Stimulated activated naive CD4-positive, alpha-beta T cell (primary cell): ENCODE measurements around the gene TIMM44.

Experiments used
- DNase-seq, 6 experiments: peaks; one replicate each; lab custom pipeline; 2025; lab: John Stamatoyannopoulos, UW

TIMM44 gene

DNA sequence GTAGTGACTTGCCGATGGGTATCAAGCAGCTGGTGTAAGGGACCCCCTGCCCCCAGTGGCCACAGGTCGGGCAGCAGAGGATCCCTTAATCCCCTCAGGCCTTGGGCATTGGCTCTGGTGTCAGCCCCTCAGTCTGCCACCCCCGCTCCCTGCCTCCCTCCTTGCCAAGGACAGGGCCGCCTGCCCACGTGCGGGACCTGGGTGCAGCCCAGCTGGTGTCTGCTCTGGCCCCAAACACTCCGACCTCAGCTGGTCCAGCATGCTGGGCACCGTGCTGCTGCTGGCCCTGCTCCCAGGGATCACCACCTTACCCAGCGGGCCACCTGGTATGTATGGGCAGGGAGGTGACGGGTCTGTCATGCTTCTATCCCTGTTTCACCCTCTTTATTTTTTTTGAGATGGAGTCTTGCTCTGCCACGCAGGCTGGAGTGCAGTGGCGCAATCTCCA, 28.8 kb downstream of the TIMM44 start, which contains the start of gene TGFBR3L:
Gene TGFBR3L, plus strand, starts transcription at position 233 of the 448 bp plus-strand sequence.
- DNase-seq, result no peak

GRCh38 chr19:7914099-7914498, 29.4 kb downstream of the TIMM44 start:
- DNase-seq, result no peak

- DNase-seq, result no peak
Measured at GRCh38 chr19:7913652-7914051, 29.8 kb downstream of the TIMM44 start.

GRCh38 chr19:7912697-7913564, 30.5 kb downstream of the TIMM44 start:
- DNase-seq, result no peak

DNA sequence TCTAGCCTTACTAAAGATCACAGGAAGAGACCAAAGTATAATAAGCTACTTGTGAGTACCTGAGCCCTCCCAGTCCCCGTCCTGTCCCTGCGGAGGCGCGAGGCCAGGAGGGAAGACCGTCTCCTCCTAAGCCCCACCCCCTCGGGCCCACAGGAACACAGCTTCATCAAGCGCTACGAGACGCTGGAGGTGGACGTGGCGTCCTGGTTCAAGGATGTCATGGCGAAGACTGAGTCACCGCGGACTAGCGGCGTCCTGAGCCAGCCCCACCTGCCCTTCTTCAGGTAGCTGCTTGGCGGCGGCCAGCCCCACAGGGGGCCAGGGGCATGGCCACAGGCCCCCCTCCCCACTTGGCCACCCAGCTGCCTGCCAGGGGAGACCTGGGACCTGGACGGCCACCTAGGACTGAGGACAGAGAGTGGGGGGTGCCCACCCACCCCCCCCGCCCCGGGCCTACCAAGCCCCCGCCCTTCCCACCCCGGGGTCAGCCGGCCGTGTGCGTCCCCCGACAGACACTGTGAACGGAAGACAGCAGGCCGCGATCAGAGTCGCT, 31.2 kb downstream of the TIMM44 start:
- DNase-seq, result no peak

GRCh38 chr19:7911508-7912143, 31.8 kb downstream of the TIMM44 start:
- DNase-seq, result no peak

DNA sequence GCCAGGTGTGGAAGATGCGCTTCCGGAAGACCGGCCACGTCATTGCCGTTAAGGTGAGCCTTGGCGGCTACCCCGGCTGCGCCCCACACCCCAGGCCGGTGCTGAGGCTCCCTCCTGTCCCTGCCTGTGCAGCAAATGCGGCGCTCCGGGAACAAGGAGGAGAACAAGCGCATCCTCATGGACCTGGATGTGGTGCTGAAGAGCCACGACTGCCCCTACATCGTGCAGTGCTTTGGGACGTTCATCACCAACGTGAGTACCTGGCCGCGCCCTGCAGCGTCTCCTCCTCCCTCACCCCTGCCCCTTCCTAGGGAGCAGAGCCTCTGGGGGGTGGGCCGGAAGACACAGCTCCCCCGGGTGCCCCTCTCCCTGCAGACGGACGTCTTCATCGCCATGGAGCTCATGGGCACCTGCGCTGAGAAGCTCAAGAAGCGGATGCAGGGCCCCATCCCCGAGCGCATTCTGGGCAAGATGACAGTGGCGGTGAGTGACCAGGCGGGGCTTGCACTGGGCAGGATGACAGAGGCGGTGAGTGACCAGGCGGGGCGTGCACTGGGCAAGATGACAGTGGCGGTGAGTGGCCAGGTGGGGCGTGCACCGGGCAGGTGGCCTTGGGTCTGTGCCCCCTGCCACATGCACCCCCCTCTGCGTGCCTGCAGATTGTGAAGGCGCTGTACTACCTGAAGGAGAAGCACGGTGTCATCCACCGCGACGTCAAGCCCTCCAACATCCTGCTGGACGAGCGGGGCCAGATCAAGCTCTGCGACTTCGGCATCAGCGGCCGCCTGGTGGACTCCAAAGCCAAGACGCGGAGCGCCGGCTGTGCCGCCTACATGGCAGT, 32.9 kb downstream of the TIMM44 start:
- DNase-seq, result no peak

DNA sequence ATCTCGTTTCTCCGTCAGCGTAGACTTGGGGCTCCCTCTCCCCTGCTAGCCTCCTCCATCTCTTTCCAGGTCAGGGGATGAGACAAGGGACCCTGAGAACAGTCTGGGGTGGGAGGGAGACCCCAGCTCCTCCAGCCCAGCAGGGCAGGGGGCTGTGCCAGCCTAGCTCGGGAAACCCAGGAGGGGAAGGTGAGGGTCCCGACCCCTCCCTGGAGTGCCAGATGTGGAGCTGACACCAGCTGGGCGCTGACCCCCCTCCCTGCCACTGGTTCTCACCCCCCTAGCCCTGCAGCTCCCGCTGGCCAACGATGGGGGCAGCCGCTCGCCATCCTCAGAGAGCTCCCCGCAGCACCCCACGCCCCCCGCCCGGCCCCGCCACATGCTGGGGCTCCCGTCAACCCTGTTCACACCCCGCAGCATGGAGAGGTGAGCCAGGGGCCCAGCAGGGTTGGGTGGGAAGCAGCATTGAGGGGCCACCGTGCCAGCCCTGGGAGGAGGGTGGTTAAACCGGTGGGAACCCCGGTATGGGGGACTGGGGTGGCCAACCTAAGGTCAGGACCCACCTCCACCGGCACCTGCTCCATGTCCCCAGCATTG, 33.9 kb downstream of the TIMM44 start:
- no peak for DNase-seq

DNA sequence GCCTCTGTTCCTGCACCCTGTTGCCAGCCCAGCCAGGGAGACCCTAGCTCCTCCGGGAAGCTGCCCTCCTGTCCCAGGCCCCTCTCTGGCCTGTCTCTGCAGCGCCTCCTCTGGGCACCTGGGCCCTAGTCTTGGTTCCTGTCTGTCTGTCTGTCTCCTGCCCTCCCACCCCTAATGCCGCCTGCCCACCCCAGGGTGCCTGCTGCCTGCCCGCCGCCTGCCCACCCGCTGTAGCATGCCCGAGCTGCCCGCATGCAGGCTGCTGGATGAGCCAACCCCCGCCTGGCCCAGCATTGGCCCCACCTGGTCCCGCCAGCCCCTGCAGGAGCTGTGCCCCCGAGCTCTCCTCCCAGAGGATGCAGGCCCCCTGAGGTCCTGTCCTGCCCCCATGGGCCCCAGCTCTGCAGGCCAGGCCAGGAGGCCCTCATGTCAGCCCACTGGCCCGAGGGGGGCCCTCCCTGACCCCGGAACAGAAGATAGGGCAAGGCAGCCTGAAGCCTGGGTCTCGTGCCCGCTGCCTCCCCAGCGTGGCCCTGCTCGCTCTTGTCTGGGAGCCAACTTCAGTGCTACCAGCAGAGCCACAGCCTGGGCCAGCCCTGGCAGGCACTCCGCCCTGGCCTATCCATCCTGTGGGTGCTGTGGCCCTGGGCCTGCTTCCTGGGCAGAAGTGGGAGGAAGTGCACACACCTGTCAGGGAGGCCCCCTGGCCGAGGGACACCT, 34.6 kb downstream of the TIMM44 start:
- no peak for DNase-seq

- DNase-seq, result no peak
Measured at GRCh38 chr19:7908078-7908699, 35.3 kb downstream of the TIMM44 start.

- no peak for DNase-seq
Measured at GRCh38 chr19:7907544-7907943, 35.9 kb downstream of the TIMM44 start.

DNA sequence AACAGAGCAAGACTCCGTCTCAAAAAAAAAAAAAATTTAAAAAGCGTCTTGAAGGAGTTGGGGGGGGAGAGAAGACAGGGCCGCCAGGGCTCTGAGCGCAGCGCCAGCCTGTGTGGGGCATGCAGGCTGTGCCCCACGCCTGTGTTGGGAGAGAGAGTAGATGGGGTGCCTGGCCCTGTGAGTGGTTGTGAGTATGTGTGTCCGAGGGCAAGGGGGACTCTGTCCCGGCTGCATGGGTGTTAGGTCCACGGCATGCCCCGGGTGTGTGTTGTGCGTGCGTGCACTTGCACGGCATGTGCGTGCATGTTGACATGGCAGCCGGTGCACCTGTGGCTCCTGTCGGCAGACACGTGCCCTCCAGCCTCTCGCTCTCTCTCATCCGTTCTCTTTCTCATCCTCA, 36.3 kb downstream of the TIMM44 start:
- no peak for DNase-seq

- no peak for DNase-seq
Measured at GRCh38 chr19:7905859-7906258, 37.6 kb downstream of the TIMM44 start.

GRCh38 chr19:7905268-7905667, 38.2 kb downstream of the TIMM44 start:
- no peak for DNase-seq

DNA sequence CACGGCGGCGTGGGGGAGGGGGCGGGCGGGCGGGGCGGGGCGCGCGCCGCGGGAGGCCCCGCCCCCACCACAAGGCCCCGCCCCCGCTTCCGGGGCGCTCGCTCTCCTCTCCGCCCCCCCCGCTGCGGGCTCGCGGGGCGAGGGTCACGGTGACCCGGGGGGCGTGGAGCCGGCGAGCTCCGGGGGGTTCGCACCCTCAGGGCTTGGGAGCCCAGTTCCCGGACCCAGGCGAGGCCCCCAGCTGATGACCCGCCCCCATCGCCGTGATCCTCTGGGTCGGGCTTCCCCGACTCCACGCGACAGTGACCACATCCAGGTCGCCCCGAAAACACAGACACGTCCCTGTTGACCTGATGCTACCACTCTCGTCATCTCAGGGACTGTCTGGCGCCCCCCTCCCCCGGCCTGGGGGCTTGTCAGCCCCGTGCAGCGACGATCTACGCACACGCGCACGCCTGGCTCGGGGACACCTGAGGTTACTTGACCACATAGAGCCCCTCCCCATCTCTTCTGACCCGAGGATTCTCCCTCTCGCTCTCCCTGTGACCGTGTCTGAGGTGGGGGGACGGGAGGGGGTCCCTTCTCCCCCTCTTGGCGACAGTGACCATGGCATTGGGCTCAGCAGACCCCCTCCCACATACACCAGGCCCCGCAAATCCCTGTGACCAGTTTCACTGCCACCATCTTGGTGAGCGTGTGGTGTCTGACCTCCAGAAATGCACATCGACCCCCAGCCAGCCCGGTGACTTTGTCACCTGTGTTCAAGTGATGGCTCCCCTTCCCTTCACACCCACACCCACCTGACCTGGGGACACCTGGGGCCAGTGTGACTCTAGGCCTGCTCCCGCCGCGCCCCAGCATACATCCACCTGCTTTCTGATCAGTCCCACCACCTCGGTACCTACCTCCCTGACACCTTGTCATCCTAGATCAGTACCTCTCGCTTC, 39.1 kb downstream of the TIMM44 start:
- DNase-seq, result peak in 3 of 6 experiments; percentile 67 to 71 (median 68)

- DNase-seq, result peak; percentile 99 to 100 (median 100)
Measured at GRCh38 chr19:7903244-7904073, 40.0 kb downstream of the TIMM44 start, which contains the start of gene MAP2K7. MAP2K7 (plus strand) TSS chr19:7903877; CDS start chr19:7903945, 68 bp downstream.

DNA sequence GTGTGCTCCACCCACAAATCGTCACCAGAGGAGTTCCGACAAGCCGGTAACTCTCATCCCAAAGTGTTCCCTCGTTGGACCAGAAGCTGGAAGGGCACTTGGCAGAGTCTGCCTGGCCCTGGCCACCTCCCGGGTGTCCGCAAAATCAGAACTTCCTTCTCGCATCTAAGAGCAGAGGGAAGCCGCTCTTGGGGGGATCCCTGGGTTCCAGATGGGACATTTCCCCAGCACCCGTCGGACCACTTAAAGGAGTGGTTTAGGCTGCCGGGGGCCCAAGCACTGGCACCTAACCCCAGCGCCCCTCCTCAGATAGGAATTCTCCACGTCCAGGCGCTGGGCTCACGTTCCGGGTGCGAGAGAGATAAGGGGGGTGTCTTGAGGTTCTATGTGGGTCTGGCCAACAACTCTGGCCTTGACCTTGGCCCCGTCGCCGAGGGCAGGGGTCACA, 40.6 kb downstream of the TIMM44 start:
- DNase-seq, result no peak

DNA sequence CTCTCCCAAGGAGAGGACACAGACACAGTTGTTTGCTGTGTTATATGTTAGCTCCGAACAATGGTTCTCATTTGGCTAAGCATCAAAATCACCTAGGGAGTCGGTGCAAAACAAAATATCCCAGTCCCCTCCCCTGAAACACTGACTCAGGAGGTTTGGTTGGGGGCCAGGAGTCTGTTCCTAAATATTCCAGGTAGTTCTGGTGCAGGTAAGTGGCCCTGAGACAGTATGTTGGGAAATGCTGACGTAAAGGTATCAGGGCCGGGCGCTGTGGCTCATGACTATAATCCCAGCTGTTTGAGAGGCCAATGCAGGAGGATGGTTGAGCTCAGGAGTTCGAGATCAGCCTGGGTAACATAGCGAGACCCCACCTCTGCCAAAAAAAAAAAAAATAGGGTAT, 42.1 kb downstream of the TIMM44 start:
- no peak for DNase-seq
